ENCODE data around the gene SCGN.

Gene SCGN

GRCh38 chr6:25686856-25687255 lies 34.8 kb downstream of the SCGN start:
- no peak for DNase-seq (ENCODE audit: low read depth)

DNA sequence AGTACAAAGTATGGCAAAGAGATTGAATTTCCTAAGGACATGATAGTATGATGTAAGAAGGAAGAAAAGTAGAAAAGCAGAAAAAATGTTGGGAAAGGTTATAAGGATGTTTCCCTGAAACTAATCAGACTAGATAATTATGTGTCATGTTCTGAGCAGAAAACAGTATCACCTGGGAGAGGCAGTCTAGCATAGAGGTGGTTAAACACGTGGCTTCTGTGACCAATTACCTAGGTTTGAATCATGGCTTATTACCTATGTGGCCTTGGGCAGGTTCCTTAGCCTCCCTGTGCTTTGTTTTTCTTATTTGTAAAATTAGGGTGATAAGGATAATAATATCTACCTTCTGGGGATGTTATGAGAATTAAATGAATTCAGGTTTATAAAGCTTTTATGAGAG lies 38.0 kb downstream of the SCGN start:
- DNase-seq (ENCODE audit: low read depth) = no peak

DNA sequence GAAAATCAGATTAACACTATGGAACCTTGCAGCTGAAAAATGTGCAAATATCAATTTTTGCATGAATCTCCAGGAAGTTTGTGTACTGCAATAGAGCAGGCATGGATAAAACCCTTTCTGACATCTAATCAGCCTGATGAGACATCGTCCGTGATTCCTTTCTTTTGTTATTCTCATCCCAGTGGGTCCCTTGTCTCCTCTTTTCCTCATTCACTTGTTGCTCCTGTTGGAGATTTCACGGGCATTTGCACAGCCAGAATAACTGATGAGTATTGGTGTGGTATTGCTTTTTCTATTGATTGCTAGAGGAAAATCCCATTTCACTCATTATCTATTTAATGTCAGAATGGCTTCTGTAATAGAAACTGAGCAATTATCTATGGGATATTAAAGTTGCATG lies 39.9 kb downstream of the SCGN start:
- no peak for DNase-seq (ENCODE audit: low read depth)

DNA sequence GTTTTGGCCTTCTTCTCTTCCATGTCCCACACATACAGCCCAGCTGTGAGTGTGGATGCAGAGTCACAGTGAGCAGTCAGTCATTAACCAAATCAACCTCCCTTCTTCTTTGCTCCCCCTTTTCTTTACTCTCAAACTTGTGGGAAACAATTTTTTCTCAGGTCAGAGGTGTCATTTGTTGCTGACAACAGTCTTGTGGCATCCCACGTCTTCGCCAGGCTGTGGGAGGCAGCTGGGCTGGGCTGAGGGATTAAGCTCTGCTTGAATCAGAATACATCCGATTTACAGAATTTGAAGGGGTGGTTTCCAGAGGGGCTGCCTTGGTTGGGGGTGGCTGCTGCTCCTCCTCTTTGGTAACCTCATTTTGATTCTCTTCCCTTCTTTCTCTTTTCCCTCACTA lies 40.5 kb downstream of the SCGN start:
- DNase-seq (ENCODE audit: low read depth) = no peak

- no peak for DNase-seq (ENCODE audit: low read depth)
These were observed 42.4 kb downstream of the SCGN start for GRCh38 chr6:25694366-25694765.

DNA sequence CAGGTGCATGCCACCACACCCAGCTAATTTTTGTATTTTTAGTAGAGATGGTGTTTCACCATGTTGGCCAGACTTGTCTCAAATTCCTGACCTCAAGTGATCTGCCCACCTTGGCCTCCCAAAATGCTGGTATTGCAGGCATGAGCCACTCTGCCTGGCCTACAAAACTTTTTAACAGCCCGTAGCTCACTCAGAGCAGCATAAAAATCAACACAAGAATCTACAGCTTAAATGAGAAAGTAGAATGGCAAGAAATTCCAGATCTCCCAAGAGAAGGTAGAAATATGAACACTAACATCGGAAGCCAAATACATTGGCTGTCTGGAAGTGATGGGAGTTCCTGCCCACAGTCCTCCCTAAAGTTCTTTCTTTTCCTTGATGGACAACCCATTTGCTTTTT lies 43.7 kb downstream of the SCGN start:
- no peak for DNase-seq (ENCODE audit: low read depth)

DNA sequence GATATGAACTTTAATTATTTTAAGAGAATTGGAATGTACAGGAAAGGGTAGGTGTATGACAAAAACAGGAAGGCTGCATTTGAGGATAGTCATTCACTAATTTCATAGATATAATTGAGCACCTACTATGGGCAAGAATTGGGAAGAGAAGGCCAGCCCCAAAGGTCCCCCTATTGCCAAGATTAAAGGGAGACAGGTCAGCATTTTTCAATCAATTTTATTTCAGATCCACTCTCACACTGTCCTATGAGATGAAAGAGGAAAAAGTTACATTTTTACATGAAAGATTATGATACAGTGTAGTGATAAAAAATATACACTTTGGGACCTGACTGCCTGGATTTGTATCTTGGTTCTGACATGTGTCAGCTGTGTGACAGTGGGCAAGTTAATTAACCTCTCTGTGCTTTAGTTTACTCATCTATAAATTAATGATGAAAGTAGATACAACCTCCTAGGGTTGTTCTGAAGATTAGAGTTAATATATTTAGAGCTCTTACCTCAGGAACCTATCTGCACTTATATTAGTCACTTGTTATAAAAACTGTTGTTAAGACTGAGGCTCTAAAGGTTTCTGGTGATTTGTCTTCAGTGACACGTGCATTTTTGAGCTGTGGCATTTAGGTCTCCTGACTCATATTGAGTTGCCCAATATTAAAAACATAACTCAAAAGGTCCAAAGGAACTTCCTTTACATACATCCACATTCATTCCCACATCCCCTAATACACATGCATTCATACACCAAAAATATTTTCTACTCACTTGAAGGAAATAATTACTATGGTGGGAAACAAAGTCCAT lies 45.7 kb downstream of the SCGN start:
- no peak for DNase-seq (ENCODE audit: low read depth)

DNA sequence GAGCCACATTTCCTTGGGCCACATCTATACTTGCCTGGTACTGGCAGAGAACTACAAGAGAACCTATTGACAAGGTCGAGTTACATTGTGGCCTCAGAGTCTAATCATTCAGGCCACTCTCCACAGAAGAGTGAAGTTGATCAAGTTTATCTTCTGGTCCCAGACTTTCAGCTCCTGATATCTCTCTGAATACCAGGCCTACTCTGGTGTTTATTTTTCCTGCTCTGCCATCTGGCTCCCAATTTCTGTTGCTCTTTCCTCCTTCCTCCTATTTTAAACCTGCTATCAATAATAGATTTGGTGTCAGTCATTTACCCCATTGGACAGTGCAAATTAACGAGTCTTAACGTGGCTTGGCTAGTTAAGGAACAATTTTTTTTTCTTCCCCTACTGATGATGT lies 46.6 kb downstream of the SCGN start:
- no peak for DNase-seq (ENCODE audit: low read depth)

- DNase-seq (ENCODE audit: low read depth) = no peak
These were observed 47.6 kb downstream of the SCGN start for GRCh38 chr6:25699649-25700048.

DNA sequence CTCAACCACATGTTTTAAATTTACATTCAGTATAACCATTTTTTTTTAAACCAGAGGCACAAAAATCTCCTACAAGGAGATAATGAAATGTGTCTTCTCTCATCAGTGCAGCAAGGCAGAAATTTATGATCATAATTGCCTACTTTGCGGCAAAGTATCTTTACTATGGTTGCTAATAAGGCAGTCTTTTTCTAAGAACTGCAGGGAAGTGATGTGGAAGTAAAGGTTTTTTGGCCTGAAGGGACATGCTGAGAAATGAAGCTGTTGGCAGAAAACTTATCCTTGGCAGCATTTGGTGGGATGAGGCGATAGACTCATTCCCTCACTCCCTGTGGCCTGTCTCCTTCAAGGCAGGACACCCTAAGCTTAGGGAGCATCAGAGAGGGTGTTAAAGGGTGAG lies 48.7 kb downstream of the SCGN start:
- no peak for DNase-seq (ENCODE audit: low read depth)

- no peak for DNase-seq (ENCODE audit: low read depth)
These were observed 49.8 kb downstream of the SCGN start for GRCh38 chr6:25701807-25702206.

DNA sequence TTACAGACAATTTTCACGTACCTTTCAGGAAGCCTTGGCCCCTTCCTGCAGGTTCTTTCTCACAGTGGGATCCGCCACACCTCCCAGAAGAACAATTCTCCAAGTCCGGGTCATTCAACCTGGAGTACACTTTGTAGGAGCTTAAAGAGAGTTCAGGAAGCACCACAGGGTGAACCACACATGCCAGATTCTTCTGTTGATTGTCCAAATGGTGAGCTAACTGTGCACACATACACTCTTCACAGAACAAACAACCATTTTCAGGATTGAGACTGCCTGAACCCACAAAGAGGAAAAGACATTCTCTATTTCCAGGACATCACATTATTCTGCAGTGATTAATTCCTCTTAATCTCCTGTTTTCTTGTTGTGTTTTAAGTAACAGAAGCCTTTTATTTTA lies 51.0 kb downstream of the SCGN start:
- DNase-seq (ENCODE audit: low read depth) = no peak

DNA sequence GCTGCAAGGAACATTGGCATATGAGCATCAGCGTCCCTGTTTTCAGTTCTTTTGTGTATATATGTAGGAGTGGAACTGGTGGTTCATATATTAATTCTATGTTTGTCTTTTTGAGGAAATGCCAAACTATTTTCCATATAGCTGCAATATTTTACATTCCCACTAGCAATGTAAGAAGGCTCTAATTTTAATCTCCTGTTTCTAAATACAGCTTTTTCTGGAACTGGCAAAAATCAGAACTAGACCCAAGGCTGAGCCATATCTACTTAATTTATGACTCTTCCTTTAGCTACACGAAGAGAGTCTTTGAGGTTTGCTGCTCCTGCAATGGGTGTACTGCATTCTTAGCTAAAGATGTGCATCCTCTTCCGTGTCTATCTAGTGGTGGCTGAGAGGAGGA lies 52.0 kb downstream of the SCGN start:
- no peak for DNase-seq (ENCODE audit: low read depth)

GRCh38 chr6:25706314-25707014 lies 54.4 kb downstream of the SCGN start:
- no peak for DNase-seq (ENCODE audit: low read depth)

- no peak for DNase-seq (ENCODE audit: low read depth)
These were observed 57.7 kb downstream of the SCGN start for GRCh38 chr6:25709761-25710160.

DNA sequence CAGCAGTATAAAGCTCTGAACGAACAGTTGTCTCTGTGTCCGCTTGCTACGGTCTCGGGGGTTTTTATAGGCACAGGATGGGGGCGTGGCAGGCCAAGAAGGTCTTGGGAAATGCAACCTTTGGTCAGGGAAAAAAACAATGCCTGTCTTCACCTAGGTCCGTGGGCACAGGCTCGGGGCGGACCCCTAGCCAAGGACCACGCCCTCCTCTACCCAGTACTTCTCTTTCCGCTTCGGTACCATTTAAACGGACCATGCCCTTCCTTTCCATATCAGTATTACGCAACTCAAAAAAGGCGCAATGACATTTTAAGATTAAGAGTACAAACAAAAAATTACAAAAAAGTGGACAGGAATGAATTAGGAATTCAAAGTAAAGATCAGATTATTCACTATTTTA lies 58.3 kb downstream of the SCGN start:
- DNase-seq (ENCODE audit: low read depth) = no peak

GRCh38 chr6:25713824-25714223 lies 61.8 kb downstream of the SCGN start:
- DNase-seq (ENCODE audit: low read depth) = no peak

- DNase-seq (ENCODE audit: low read depth) = no peak
These were observed 62.8 kb downstream of the SCGN start for GRCh38 chr6:25714765-25715164.

- DNase-seq (ENCODE audit: low read depth) = no peak
These were observed 63.8 kb downstream of the SCGN start for GRCh38 chr6:25715794-25716193.

- DNase-seq (ENCODE audit: low read depth) = no peak
These were observed 66.1 kb downstream of the SCGN start for GRCh38 chr6:25717866-25718740.

- no peak for DNase-seq (ENCODE audit: low read depth)
These were observed 74.3 kb downstream of the SCGN start for GRCh38 chr6:25726122-25726911.

DNA sequence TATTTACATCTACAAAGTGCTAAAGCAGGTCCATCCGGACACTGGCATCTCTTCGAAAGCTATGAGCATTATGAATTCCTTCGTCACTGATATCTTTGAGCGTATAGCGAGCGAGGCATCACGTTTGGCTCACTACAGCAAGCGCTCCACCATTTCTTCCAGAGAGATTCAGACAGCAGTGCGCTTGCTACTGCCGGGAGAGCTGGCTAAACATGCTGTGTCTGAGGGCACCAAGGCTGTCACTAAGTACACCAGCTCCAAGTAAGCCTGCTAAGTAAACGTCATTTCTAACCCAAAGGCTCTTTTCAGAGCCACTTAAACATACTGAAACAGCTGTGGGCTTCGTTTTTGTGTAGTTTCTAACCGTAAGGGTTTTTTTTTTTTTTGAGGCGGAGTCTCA lies 75.0 kb downstream of the SCGN start:
- DNase-seq (ENCODE audit: low read depth) = no peak

Data from stimulated activated CD8-positive, alpha-beta memory T cell treated with anti-CD3 and anti-CD28 coated beads, Interleukin-12 subunit alpha, Interleukin-12 subunit beta, amount 100 ng/mL, for 4 hours (primary cell).